Lower lobe of right lung (tissue), 2 donors: ENCODE measurements around the gene SOCS1. TPM values are rescaled to one million over a fixed set of nuclear protein-coding genes. Genes with fewer than 3 reads are reported as not detected.

Experiments used
- ATAC-seq, 2 donors: fragments of 200-7000 bp; cut with Tn5 transposase; one replicate each; pipeline ENCODE4 v1.9.1; 2020 to 2022; ENCODE audit warnings: mild to moderate bottlenecking in 2 of 2, moderate library complexity in 2 of 2
- DNase-seq: peaks from one replicate; pipeline ENCODE4 v3.0.0-alpha.2; 2020
- H3K27ac ChIP-seq: fragments of 200-600 bp; one replicate; pipeline ENCODE4 v1.8.0; 2022
- H3K27me3 ChIP-seq: fragments of 200-600 bp; one replicate; pipeline ENCODE4 v1.8.0; 2022; ENCODE audit warnings: low read depth
- H3K36me3 ChIP-seq: fragments of 200-600 bp; one replicate; pipeline ENCODE4 v1.8.0; 2022; ENCODE audit warnings: mild to moderate bottlenecking
- H3K4me1 ChIP-seq: fragments of 200-600 bp; one replicate; pipeline ENCODE4 v1.8.0; 2022
- H3K4me3 ChIP-seq: fragments of 200-600 bp; one replicate; pipeline ENCODE4 v1.8.0; 2022; ENCODE audit warnings: mild to moderate bottlenecking
- H3K9me3 ChIP-seq: fragments of 200-600 bp; one replicate; pipeline ENCODE4 v1.8.0; 2022
- CTCF ChIP-seq: fragments of 200-600 bp; IDR thresholded peaks from one replicate; pipeline ENCODE4 v1.8.0; 2022; ENCODE audit warnings: antibody characterized with exemption, mild to moderate bottlenecking
- intact Hi-C: fragments of 100-400 bp; cut with DNase I; formaldehyde crosslinking; loops from one replicate; pipeline ENCODE4 v1.11.0; 2022
- total RNA-seq: library from RNA; stranded (reverse); fragmentation: NEBNext Ultra II Directional; extraction: Animal tissue kit (Norgen Biotek cat#: 25700); gene quantifications from one replicate; pipeline ENCODE4 v1.2.1, GENCODE V29; 2021
- donor health status: DM: no; HTN: yes; CAD: no; lungs with severe emphysema.

SOCS1 gene
- total RNA-seq, 1 donor from 2014 or later: 17.8 TPM

GRCh38 chr16:11235703-11235991, 20.4 kb downstream of the SOCS1 start:
- peaks cover 24% of the 10 kb centered on the region for H3K4me1 ChIP-seq
- DNase-seq (no peak), ATAC-seq (no peak)
- H3K9me3 ChIP-seq: no peaks in the 10 kb centered on the region
- no peak overlapping the region for H3K4me3 ChIP-seq
- no peaks in the 10 kb centered on the region for H3K36me3 ChIP-seq
- no peaks in the 10 kb centered on the region for H3K27me3 ChIP-seq
- H3K27ac ChIP-seq: no peak overlapping the region
- no peak for TF ChIP-seq CTCF
- intact Hi-C loops: no loop called here

GRCh38 chr16:11234884-11235702, 20.9 kb downstream of the SOCS1 start:
- Histone ChIP-seq H3K9me3 (no peaks in the 10 kb centered on the region), H3K4me1 (peaks cover 24% of the 10 kb centered on the region), H3K27ac (no peak overlapping the region), H3K27me3 (no peaks in the 10 kb centered on the region), H3K36me3 (no peaks in the 10 kb centered on the region), H3K4me3 (no peak overlapping the region)
- ATAC-seq (peak; percentile 24 to 31), DNase-seq (peak; percentile 71)
- TF ChIP-seq CTCF: no peak
- intact Hi-C loops: no loop called here

- Histone ChIP-seq H3K27ac (peak overlapping the region; percentile 61), H3K4me1 (peaks cover 24% of the 10 kb centered on the region), H3K9me3 (no peaks in the 10 kb centered on the region), H3K36me3 (no peaks in the 10 kb centered on the region), H3K4me3 (no peak overlapping the region), H3K27me3 (no peaks in the 10 kb centered on the region)
- intact Hi-C loops: no loop called here
- ATAC-seq: peak in 1 of 2 donors; percentile 34
- DNase-seq: no peak
- no peak for TF ChIP-seq CTCF
These were observed 22.2 kb downstream of the SOCS1 start for GRCh38 chr16:11233727-11234376.

GRCh38 chr16:11232852-11233726, 22.9 kb downstream of the SOCS1 start:
- Histone ChIP-seq H3K4me3 (no peak overlapping the region), H3K27ac (peak overlapping the region; percentile 61), H3K4me1 (peaks cover 24% of the 10 kb centered on the region), H3K9me3 (no peaks in the 10 kb centered on the region), H3K36me3 (no peaks in the 10 kb centered on the region), H3K27me3 (no peaks in the 10 kb centered on the region)
- intact Hi-C loops: no loop called here
- peak; percentile 76 to 78 for ATAC-seq
- TF ChIP-seq CTCF: no peak
- DNase-seq: peak; percentile 80

- TF ChIP-seq CTCF: no peak
- Histone ChIP-seq H3K4me3 (no peak overlapping the region), H3K27me3 (no peaks in the 10 kb centered on the region), H3K9me3 (no peaks in the 10 kb centered on the region), H3K4me1 (peaks cover 19% of the 10 kb centered on the region), H3K27ac (peak overlapping the region; percentile 61), H3K36me3 (no peaks in the 10 kb centered on the region)
- DNase-seq (no peak), ATAC-seq (no peak)
- intact Hi-C loops: no loop called here
These were observed 23.6 kb downstream of the SOCS1 start for GRCh38 chr16:11232302-11232851.
